GM18870 (cell line): ENCODE results near the gene RNF169.
"Not testable (repeated sequence)": the region's sequence is repeated elsewhere in the genome, so short reads cannot be mapped to it uniquely, and the experiment has no call there.

Experiments used
- ATAC-seq: cut with Tn5 transposase; IDR thresholded peaks from one replicate; pipeline ENCODE4 v1.9.1; 2021; ENCODE audit warnings: moderate library complexity; ENCODE audit not compliant: unreplicated experiment

RNF169 gene

DNA sequence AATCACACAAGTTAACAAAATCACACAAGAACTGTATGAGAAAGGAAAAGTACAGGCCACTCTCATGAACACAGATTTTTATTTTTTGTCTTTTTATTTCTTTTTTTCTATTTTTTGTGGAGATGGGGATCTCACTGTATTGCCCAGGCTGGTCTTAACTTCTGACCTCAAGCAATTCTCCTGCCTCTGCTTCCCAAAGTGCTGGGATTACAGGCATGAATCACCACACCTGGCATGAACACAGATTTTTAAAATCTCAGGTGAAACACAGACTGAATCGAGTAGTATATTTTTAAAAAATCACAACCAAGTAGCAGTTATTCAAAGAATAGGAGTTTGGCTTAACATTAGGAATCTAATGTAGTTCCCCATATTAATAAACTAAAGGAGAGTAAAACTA lies 18.3 kb downstream of the RNF169 start:
- no peak for ATAC-seq

DNA sequence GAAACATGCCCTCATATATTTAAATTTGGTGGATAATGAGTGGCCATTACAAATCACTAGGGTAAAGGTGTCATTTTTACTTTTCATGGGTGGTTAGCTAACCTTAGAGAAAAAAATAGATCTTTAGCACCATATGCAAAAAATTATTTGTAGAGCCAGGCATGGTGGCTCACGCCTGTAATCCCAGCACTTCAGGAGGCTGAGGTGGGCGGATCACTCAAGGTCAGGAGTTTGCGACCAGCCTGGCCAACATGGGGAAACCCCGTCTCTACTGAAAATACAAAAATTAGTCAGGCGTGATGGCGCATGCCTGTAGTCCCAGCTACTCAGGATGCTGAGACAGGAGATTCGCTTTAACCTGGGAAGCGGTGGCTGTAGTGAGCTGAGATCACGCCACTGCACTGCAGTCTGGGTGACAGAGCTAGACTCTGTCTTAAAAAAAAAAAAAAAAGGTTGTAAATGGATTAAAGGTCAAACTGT lies 19.6 kb downstream of the RNF169 start:
- not testable (repeated sequence) for ATAC-seq

DNA sequence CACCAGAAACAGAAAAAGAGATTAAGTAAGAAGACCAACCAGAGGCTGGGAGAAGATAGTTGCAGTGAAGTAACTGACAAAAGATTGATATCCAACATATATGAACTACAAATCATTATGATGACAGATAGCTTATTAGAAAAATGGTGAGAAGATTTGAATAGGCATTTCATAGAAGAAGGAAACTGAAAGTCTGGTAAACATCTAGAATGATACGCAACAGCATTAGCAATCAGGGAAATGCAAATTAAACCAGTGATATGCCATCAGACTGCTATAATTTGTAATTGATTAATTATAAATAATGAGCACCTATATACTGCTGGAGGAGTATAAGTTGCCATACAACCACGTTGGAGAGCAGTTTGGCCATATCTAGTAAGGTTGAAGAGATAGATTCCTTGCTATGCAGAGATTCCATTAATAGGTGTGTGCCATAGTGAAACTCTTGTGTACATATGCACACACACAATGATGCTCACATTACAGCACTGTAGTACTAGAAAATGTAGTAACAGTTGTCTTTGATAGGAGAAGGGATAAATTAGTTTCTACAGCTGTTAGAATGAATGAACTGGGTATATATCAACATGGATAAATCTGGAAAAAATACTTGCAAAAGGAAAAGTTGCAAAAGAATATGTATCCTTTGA lies 20.5 kb downstream of the RNF169 start:
- ATAC-seq: no peak

DNA sequence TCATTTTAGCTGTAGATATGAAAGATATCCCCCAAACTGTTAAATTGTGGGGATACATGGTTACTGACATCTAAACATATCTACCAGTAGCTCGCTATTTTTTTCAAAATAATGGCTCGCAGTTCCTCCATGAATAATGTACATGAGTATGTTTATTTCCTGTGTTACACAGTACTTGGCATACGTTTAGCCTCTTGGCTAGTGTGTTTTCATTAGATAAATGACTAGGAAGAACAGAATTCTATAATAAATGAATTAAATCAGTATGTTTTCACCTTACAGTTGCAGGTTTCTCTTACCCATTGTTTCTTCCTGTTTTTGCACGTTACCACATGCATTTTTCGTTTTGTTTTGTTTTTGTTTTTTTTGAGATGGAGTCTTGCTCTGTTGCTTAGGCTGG lies 21.8 kb downstream of the RNF169 start:
- ATAC-seq: no peak

DNA sequence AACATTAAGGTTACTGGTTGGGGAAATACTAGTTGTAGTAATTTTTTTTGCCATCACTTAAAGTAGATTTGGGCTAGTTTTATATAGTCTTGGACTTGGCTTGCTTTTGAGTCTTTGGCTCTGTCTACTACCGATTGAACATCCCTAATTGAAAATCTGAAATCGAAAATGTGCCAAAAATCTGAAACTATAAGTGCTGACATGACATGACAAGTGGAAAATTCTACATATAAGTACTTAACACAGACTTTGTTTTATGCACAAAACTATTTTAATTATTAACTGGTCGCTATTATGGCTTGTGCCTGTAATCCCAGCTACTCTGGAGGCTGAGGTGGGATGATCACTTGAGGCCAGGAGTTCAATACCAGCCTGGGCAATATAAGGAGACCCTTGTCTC lies 22.5 kb downstream of the RNF169 start:
- ATAC-seq: no peak

DNA sequence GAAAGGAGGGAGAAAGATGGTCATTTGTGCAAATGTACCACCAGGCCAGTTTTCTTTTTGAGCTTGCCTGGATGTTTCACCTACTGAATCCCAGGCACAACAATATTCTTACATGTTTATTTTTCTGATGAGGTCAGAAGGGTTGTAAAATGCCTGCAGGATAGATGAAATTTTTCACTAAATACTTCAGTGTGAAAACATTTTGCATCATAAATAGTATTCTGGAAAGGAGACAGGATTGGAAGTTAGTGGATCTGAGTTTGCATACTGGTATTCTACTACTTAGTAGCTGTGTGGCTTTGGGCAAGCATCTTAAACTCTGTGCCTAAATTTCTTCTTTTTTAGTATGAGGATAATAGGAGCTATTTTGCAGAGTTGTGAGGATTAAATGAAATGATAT lies 24.8 kb downstream of the RNF169 start:
- no peak for ATAC-seq

DNA sequence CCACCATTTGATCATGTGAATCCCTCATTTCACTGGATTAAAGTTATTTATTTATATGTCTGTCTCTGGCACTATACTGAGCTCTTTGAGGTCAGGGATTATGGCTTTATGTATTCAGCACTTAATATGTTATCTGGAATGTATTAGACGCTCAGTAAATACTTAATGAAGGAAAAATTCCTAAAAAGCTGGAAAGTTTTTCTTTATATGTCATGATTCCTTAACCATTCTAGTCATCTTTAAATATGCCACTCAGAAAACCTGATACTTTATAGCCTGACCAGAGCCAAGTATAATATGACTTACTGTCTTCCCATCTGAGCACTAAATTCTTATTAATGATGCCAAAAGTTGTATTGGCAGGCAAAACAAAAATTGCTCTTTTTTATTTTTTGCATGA lies 27.1 kb downstream of the RNF169 start:
- ATAC-seq: no peak

DNA sequence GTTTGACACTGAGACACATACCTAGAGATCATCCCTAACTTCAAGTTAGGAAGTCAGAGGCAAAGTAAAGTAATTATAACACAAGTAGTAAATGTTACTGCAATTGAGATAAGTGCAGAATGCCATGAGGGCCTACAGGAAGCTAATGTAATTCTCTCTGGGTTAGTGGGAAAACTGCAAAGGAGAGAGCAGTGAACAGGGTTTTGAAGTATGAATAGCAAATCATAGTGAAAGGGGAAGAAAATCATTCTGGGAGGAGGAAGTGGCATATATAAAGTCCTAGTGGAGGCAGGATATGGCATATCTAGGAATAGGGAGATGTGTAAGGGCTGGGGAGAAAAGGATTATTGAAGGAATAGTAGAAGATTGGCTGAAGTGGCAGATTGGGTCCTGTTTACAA lies 27.9 kb downstream of the RNF169 start:
- no peak for ATAC-seq

DNA sequence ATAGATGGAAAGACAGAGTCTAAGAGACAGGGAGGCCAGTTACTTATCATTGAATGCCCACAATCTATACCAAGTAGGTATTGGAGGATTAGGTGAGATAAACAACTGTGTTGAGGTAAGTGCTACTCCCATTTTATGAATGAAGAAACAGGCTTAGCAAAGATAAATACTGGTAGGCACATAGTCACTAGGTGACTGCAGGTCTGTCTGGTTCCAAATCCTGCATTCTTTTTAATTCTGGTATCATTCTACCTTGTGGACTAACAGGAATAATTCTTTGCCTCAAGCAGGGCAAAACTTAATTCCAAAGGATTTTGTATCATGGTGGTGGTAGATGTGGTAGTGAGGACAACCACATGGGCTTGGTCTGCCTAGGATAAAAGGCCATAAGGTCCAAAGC lies 28.4 kb downstream of the RNF169 start:
- ATAC-seq: no peak

DNA sequence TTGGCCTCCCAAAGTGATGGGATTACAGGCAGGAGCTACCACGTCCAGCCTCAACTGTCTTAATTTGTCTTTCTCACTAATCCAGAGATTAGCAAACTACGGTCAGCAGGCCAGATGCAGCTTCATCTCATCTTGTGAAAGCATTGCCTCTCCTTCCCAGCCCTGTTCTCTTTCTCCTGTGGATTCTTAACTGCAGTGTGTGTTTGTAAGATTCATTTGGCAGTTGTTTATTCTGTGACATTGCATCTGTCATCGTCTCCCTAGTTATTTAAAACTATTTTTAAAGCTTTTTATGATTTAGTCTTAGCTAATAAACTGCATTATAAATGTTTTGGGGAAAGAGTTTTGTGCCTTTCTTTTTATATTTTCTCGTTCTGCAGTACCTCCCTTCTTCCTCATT lies 29.2 kb downstream of the RNF169 start:
- ATAC-seq: no peak

DNA sequence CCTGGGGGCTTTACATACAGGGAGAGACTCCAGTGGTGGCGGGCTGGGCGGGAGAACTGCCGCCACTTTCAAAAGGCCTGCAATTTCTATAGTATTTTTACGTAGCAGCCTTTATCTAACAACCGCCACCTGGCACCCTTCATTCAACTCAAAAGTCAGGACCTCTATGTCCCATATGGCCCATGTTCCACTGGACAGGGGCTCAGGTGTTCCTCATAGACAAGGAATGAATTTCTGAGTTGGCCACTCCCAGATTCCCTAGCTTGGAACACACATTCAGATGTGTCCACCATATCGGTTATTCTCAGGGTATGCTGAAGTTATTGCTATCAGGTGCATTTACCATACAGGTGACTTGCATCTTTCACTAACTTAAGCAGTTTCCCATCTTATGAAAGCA lies 29.9 kb downstream of the RNF169 start:
- ATAC-seq: no peak

DNA sequence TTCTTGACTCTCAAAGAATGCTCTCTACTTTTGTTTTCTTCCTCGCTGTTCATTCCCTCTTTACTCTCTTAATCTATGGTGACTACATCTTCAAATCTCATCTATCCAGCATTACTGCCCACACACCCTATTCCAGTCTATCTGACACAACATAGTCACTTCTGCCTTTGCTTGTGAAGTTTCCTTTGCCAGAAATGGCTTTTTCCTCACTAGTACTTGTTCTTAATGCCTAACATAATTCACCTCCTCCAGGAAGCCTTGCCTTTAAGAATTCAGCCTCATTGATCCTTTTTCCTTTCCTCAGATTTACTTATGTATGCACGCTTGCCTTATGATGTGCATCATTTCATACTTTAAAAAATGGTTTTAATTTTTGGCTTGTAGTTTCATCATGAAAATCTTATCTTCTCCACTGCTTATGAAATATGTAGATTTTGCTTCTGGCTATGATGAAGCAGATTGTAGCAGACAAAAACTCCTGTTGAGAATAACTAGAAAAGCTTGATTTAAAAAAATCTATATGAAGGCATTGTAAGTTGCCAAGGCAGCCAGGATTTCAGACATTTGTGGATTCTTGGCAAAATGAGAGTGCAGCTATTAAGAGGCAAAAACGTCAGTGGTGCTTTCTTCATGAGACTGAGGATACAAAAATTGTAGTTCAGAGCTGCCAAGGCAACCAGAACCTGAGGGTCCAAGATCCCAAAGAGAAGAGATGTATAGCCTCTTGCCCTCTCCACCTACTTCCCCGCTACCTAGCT lies 31.8 kb downstream of the RNF169 start:
- ATAC-seq: no peak

DNA sequence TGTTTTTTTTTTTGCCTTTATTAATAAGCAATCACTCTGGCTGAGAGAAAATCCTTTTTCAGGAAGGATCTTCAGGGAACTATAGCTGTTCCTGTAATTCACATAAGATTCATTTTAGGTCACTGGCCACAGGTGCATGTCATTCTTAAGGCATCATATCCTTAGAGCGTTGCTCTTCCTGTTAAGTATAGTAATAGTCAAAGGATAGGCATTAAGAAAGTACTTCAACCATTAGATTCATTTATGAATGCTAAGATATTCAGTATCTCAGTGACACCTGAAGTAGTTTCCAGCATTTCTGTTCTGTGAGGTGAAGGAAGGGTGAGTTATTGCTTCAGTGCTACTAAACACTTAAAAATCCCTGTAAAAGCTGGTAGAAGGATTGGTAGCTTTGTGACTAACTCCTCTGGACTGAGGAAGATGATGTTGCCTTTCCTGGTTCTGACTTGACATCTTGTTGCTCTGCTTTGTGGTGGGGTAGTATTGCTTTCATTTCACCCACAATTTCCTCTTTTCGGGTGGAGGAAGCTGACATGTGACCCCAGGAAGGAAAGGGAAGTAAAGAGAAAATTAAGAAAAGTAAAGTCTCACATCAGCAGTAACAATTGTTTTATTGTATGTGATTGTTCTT lies 34.7 kb downstream of the RNF169 start:
- peak; percentile 70 for ATAC-seq

DNA sequence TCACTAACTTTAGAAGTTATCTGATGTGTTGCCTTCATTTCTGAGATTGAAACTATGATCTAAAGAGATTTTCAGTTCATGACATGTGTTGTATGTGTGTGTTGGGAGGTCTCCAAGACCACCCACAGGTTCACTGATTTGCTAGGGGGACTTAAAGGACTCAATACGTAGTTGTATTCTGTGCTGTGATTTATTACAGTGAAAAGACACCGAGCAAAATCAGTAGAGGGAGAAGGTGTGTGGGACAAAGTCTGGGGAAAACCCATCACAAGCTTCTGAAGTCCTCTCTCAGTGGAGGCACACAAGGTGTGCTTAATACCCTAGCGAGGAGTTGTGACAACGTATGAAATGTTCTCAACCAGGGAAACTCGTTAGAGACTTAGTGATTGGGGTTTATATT lies 35.6 kb downstream of the RNF169 start:
- ATAC-seq: no peak

DNA sequence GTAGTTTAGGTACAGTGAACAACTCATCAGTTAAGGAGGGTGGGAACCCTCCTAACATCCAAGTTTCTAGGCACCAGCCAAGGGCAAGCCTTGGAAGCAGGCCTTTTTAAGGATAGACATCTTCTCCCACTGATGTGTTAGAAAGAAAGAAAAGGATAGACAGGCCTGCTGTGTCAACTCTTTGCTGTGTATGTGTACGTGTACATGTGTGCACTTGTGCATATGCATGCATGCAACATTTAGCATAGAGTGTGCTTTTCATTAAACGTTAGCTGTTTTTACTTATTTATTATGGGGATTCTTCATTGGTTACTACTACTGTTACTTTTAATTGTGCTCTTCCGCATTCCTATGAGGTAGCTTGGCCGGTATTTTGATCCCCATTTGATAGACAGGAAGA lies 36.1 kb downstream of the RNF169 start:
- no peak for ATAC-seq

DNA sequence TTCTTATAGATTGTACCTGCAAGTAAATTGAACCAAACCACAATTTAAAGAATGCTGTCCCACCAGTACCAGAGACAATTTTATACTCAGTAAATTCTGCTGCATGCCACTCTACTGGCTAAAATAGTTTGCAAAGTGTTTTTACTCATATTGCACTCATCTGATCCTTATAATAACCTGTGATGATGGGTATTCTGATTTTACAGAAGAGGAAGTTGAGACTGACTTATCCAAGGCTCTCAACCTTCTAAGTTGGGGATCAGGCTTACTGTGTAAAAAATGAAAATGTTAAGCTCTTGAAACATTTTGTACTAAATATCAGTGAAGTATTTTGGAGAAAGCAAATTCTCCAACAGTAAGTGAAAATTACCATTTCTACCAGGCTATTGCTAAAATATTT lies 37.9 kb downstream of the RNF169 start:
- no peak for ATAC-seq

DNA sequence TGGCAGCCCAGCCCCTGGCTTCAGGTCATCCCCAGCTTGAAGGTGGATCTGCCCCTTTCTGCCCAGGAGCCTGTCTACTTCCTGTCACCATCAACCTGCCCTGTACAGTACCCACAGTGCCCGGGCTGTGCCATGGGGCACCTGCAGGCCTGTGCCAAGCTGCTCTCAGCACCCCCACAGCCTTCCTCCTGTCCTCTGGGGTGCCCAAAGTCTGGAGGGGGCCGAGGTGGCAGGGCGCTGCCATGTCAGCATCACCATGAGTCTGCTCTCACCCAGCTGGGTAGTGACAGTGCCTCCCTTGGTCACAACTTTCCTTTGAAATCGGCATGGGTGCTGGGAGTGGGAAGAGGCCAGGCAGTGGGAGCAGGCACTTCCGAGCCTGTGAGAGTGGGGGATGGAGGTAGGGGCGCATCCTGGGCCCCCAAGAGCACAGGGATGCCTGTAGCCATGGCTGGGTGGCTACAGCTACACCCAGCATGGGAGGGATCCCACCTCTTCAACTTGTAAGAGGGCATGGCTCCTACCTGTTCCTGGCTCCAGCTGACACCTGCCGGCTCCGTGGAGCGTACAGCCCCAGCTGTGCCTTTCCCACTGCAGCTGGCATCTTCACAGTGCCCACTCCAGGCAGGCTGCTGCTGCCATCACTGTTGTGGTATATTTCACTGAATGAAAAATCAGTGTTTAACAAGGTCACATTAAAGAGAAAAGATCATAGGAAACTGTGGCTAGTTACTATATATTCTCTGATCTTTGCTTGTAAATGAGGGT lies 42.9 kb downstream of the RNF169 start:
- ATAC-seq: no peak

DNA sequence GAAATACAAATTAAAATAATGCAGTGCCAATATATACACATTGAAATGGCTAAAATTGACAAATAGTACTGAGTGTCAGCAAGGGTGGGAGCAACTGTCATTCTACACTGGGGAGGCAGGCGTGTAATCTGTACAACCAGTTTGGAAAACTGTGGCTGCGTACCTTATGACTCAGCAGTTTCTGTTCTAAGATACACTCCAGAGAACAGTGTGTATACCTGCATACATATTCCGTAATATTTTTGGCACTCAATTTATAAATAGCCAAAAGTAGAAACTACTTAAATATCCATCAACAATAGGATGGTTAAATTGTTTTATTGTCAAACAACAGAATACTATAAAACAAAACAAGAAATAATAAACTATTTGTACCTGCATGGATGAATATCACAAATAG lies 57.6 kb downstream of the RNF169 start:
- no peak for ATAC-seq

DNA sequence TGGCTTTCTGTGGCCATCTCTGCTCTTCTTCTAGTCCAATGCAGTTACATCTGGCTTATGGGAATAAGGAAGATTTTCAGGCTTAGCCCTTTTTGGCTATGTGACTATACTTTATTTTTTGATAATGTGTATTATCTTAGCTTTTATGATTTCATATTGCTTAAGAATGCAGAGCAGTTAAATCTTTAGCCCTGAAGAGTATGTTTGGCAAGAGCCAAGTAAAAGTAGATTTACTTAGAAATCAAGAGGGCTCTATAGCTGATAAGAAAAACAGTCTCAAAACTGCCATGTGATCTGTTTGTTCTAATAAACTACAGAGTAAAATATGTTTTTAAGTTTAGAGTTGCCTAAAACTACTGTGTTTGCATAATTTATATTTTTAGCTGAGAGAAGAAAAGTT lies 61.2 kb downstream of the RNF169 start:
- ATAC-seq: no peak

DNA sequence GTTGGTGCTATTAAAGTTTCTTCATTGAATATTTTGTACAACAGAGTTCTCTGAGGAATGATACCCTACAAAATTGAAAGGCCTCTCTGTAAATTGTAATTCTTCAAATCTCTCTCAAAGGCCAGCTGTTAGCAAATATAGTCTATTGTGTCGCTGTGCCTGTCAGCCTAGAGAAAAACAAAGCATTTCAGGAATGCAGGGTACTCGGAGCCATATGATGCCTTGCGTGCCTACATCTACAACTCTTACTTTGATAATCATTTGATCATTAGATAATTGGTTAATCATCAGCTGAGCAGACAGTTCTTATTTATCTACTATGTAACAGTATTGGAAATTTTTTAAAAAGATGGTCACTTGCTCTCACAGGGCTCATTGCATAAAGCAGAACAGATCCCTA lies 67.3 kb downstream of the RNF169 start:
- no peak for ATAC-seq

DNA sequence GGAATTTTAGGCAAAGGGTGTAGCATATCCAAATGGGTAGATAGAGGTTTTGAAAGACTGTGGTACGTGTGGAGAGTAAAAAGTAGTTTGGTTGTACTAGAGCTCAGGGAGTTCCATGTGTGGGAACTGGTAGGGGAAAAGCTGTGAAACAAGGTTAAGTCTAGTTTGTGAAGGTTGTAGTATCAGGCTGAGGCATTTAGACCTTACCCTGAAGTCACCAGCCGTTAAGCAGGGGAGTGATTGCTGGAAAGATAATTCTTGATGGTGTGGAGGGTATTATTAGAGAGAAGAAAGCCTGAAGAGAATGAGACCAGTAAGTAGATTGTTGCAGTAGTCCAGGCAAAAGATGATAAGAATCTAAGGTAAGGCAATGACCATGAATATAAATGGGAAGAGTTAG lies 68.0 kb downstream of the RNF169 start:
- ATAC-seq: no peak
